Measurements from ENCODE around the gene GNAI3. TPM values are rescaled to one million over a fixed set of nuclear protein-coding genes. Genes with fewer than 3 reads are reported as not detected.

The GNAI3 gene
- total RNA-seq, 1 experiment from 2014 or later = 9.9 TPM

DNA sequence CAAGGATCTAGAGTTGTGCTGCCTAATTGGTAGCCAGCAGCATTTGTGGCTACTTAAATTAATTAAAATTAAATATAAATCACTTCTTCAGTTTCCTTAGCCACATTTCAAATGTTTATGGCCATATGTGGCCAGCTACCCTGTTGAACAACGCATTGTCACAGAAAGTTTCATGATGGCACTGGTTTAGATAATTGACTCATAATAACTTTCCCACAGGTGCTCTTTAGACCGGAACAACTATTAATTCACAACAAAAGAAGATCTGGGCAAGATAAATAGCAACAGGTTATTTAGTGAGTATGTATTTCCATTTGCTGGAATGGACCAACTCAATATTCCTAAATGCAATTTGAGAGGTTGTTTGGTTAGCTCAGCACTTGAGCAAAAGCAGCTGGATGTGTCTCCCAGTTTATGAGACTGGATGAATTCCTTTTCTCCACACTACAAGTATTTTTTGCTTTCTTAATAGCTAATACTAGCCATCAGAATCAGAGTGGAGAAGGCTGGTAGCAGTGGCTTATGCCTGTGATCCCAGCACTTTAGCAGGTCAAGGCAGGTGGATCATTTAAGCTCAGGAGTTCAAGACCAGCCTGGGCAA, 35.2 kb upstream of the GNAI3 start:
- no peak overlapping the region for H2BK12ac ChIP-seq (ENCODE audit: insufficient read length, low read depth, low read length)
- no peak overlapping the region for H3K56ac ChIP-seq (ENCODE audit: insufficient read length, low read depth, low read length)
- no peak overlapping the region for H3K4ac ChIP-seq (ENCODE audit: low read depth, low read length)
- no peak overlapping the region for H2BK20ac ChIP-seq (ENCODE audit: low read depth, low read length, poor library complexity, severe bottlenecking)
- H3K27ac ChIP-seq (ENCODE audit: insufficient read length, low read depth, low read length) = no peak overlapping the region
- no peak overlapping the region for H3K4me2 ChIP-seq (ENCODE audit: insufficient read depth, insufficient read length, low read length)
- H2AK5ac ChIP-seq (ENCODE audit: insufficient read length, low read length) = no peak overlapping the region
- no peak overlapping the region for H4K91ac ChIP-seq (ENCODE audit: insufficient read length, low read depth, low read length)
- H3K23me2 ChIP-seq (ENCODE audit: insufficient read length, low read depth, low read length, poor library complexity, severe bottlenecking) = peaks cover 7% of the 10 kb centered on the region
- no peak overlapping the region for H2AFZ ChIP-seq (ENCODE audit: low read length)
- Mint-ChIP-seq H3K27ac (no peak overlapping the region), H3K4me1 (peaks cover 13 to 14% of the 10 kb centered on the region in 2 experiments), H3K9me3 (no peaks in the 10 kb centered on the region), H3K4me3 (no peak overlapping the region), H3K27me3 (ENCODE audit: low read depth) (peaks cover 51% of the 10 kb centered on the region), H3K36me3 (ENCODE audit: insufficient read depth in 1 of 3, low read depth in 3 of 3) (no peaks in the 10 kb centered on the region)
- H3T11ph ChIP-seq (ENCODE audit: low read length) = no peak overlapping the region
- DNase-seq = no peak
- no peak overlapping the region for H2BK5ac ChIP-seq (ENCODE audit: insufficient read length, low read length)
- no CpG with 5 or more reads among the region's 2 CpGs for WGBS (ENCODE audit: extremely low coverage, insufficient read length, low lambda C conversion rate)
- no peak overlapping the region for H3K14ac ChIP-seq (ENCODE audit: insufficient read depth, low read length)
- H4K20me1 ChIP-seq (ENCODE audit: control insufficient read depth, insufficient read depth, insufficient read length) = no peaks in the 10 kb centered on the region
- H3K18ac ChIP-seq (ENCODE audit: insufficient read length, low read depth, low read length) = no peak overlapping the region
- H4K8ac ChIP-seq (replicated peaks; ENCODE audit: insufficient read length, low read depth, low read length) = no peak overlapping the region
- H3K9ac ChIP-seq (ENCODE audit: extremely low read depth, insufficient read length, low read length) = no peak overlapping the region
- H3K4me1 ChIP-seq (ENCODE audit: insufficient read depth, low read length) = peaks cover 3% of the 10 kb centered on the region; the same call in 1 of the 2 replicates
- no peak overlapping the region for H4K5ac ChIP-seq (ENCODE audit: insufficient read length, low read depth, low read length)
- H3K27me3 ChIP-seq (ENCODE audit: insufficient read depth, low read length) = peaks cover 2% of the 10 kb centered on the region; the same call in 1 of the 2 replicates
- no peak overlapping the region for H3K23ac ChIP-seq (ENCODE audit: insufficient read length, low read depth, low read length)
- no peaks in the 10 kb centered on the region for H3K79me1 ChIP-seq (ENCODE audit: insufficient read depth, low read depth, low read length, poor library complexity, severe bottlenecking)
- TF ChIP-seq, protein P1, sequence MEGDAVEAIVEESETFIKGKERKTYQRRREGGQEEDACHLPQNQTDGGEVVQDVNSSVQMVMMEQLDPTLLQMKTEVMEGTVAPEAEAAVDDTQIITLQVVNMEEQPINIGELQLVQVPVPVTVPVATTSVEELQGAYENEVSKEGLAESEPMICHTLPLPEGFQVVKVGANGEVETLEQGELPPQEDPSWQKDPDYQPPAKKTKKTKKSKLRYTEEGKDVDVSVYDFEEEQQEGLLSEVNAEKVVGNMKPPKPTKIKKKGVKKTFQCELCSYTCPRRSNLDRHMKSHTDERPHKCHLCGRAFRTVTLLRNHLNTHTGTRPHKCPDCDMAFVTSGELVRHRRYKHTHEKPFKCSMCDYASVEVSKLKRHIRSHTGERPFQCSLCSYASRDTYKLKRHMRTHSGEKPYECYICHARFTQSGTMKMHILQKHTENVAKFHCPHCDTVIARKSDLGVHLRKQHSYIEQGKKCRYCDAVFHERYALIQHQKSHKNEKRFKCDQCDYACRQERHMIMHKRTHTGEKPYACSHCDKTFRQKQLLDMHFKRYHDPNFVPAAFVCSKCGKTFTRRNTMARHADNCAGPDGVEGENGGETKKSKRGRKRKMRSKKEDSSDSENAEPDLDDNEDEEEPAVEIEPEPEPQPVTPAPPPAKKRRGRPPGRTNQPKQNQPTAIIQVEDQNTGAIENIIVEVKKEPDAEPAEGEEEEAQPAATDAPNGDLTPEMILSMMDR (conservative IDR thresholded peaks at IDR 0.05) = no peak
- H2BK120ac ChIP-seq (ENCODE audit: low read depth, low read length, poor library complexity, severe bottlenecking) = no peak overlapping the region
- H2BK15ac ChIP-seq (ENCODE audit: low read depth, low read length) = no peak overlapping the region
- no peaks in the 10 kb centered on the region for H3K9me3 ChIP-seq (ENCODE audit: control insufficient read depth, low read depth, low read length)
- no peaks in the 10 kb centered on the region for H3K79me2 ChIP-seq (ENCODE audit: insufficient read depth, low read length)

Measured in H9 (cell line).